Measurements from ENCODE around the gene RBM4B.

Gene RBM4B

GRCh38 chr11:66713746-66714480 is 36.2 kb upstream of the RBM4B start:
- no peak for TF ChIP-seq TOX (CRISPR knock-in tag; IDR thresholded peaks at IDR 0.05; ENCODE audit: borderline replicate concordance)
- no peak for ATAC-seq

GRCh38 chr11:66710384-66710930 is 32.8 kb upstream of the RBM4B start:
- ATAC-seq, result no peak
- no peak for TF ChIP-seq PATZ1 (CRISPR knock-in tag; IDR thresholded peaks at IDR 0.05; ENCODE audit: borderline replicate concordance)
- no peak for TF ChIP-seq CREB5 (CRISPR knock-in tag; IDR thresholded peaks at IDR 0.05; ENCODE audit: low read depth)
- TF ChIP-seq TSHZ2 (CRISPR knock-in tag; IDR thresholded peaks at IDR 0.05), result no peak
- TF ChIP-seq BACH2 (CRISPR knock-in tag; IDR thresholded peaks at IDR 0.05; ENCODE audit: borderline replicate concordance), result no peak
- no peak for TF ChIP-seq ESRRG (CRISPR knock-in tag; IDR thresholded peaks at IDR 0.05)
- no peak for TF ChIP-seq GLIS3 (CRISPR knock-in tag; IDR thresholded peaks at IDR 0.05)
- TF ChIP-seq PPARA (CRISPR knock-in tag; IDR thresholded peaks at IDR 0.05; ENCODE audit: borderline replicate concordance), result no peak
- no peak for TF ChIP-seq ZFP3 (CRISPR knock-in tag; IDR thresholded peaks at IDR 0.05)
- no peak for TF ChIP-seq RARB (CRISPR knock-in tag; IDR thresholded peaks at IDR 0.05)
- no peak for TF ChIP-seq POU6F1 (CRISPR knock-in tag; IDR thresholded peaks at IDR 0.05; ENCODE audit: borderline replicate concordance, low read depth)
- TF ChIP-seq ARNTL (CRISPR knock-in tag; IDR thresholded peaks at IDR 0.05; ENCODE audit: borderline replicate concordance, low read depth), result no peak

GRCh38 chr11:66708701-66709100 is 31.0 kb upstream of the RBM4B start:
- TF ChIP-seq ZNF8 (CRISPR knock-in tag; IDR thresholded peaks at IDR 0.05) (no peak), CSRNP3 (CRISPR knock-in tag; IDR thresholded peaks at IDR 0.05) (no peak), SNAI2 (CRISPR knock-in tag; IDR thresholded peaks at IDR 0.05) (no peak), ZFP3 (CRISPR knock-in tag; IDR thresholded peaks at IDR 0.05) (no peak), CREB5 (CRISPR knock-in tag; IDR thresholded peaks at IDR 0.05; ENCODE audit: low read depth) (no peak), CSDC2 (CRISPR knock-in tag; IDR thresholded peaks at IDR 0.05) (no peak), RARB (CRISPR knock-in tag; IDR thresholded peaks at IDR 0.05) (no peak), ARNTL (CRISPR knock-in tag; IDR thresholded peaks at IDR 0.05; ENCODE audit: borderline replicate concordance, low read depth) (no peak)
- no peak for ATAC-seq

Measured in SK-N-SH treated with all-trans-retinoic acid at 6 μM for 48 hours (cell line).